Measurements from ENCODE around the gene MAGEA8.
"Not testable (repeated sequence)": the region's sequence is repeated elsewhere in the genome, so short reads cannot be mapped to it uniquely, and the experiment has no call there.

The MAGEA8 gene, protein sequence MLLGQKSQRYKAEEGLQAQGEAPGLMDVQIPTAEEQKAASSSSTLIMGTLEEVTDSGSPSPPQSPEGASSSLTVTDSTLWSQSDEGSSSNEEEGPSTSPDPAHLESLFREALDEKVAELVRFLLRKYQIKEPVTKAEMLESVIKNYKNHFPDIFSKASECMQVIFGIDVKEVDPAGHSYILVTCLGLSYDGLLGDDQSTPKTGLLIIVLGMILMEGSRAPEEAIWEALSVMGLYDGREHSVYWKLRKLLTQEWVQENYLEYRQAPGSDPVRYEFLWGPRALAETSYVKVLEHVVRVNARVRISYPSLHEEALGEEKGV

DNA sequence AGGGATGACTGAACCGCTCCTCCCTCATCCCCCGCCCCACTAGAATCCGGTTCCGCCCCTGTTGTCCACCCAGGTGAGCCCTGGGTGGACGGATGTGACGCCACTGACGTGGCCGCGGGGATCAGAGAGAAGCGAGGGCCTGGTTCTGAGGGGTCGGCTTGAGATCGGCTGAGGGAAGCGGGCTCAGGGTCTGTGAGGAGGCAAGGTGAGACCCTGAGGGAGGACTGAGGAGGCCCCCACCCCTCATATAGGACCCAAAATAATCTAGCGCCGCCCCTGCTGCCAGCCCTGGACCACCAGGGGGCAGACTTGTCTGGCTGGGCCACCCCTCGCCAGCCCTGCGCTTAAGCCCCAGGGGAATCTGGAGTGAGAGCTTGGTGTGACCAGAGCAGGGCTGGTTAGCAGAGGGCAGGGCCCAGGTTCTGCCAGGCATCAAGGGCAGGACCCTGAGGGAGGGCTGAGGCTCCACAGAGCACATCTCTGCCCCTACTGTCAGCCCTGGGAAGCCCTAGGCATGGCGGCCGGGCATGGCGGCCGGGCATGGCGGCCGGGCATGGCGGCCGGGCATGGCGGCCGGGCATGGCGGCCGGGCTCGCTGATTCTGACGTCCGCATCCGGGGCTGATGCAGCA is at the start of gene MAGEA8:
TSS of gene MAGEA8 (plus strand) at position 103 of the 631 bp plus-strand sequence. CDS start 3,090 bp downstream, outside the sequence.
- Histone ChIP-seq H3K9me3 (ENCODE audit: control insufficient read depth, insufficient read depth, low read length) (no peaks in the 10 kb centered on the region), H3K4me1 (ENCODE audit: control insufficient read depth, insufficient read depth, low read length) (no peaks in the 10 kb centered on the region; the same call in 1 of the 2 replicates), H3K4me3 (ENCODE audit: low read length) (no peak within 1 kb of the TSS), H3K27me3 (ENCODE audit: control insufficient read depth, insufficient read depth, low read length) (no peaks in the 10 kb centered on the region), H3K36me3 (ENCODE audit: control insufficient read depth, insufficient read depth, low read length) (no peaks in the 10 kb centered on the region), H3K27ac (ENCODE audit: low read length) (no peak within 1 kb of the TSS)
- WGBS (ENCODE audit: insufficient coverage, insufficient read length), result no CpG with 5 or more reads among the region's 33 CpGs
- no peak for DNase-seq (ENCODE audit: low read depth, low spot score)

DNA sequence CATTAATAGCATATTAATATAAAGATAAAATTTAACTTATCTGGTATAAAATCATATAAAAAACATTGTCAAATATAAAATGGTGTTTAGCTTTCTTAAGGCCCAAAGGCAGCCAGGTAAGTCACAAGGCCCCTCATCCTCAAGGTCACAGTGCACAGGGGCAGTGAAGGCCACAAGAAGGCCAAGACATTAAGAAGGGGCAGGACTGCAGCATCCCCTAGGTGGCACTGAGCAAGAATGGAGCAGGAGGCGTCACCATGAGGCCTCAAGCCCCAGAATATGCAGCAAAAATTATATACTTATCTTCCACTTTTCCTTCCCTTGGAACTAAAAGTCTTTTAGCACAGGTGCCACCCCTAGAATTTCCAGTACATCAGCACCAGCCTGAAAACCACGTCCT is 49.5 kb upstream of the MAGEA8 start:
- Histone ChIP-seq H3K27me3 (ENCODE audit: control insufficient read depth, insufficient read depth, low read length) (no peaks in the 10 kb centered on the region), H3K4me1 (ENCODE audit: control insufficient read depth, insufficient read depth, low read length) (no peaks in the 10 kb centered on the region), H3K36me3 (ENCODE audit: control insufficient read depth, insufficient read depth, low read length) (no peaks in the 10 kb centered on the region), H3K9me3 (ENCODE audit: control insufficient read depth, insufficient read depth, low read length) (no peaks in the 10 kb centered on the region), H3K4me3 (ENCODE audit: low read length) (no peak overlapping the region), H3K27ac (ENCODE audit: low read length) (no peak overlapping the region)
- no peak for DNase-seq (ENCODE audit: low read depth, low spot score)
- WGBS (ENCODE audit: insufficient coverage, insufficient read length), result no CpG with 5 or more reads among the region's 2 CpGs

DNA sequence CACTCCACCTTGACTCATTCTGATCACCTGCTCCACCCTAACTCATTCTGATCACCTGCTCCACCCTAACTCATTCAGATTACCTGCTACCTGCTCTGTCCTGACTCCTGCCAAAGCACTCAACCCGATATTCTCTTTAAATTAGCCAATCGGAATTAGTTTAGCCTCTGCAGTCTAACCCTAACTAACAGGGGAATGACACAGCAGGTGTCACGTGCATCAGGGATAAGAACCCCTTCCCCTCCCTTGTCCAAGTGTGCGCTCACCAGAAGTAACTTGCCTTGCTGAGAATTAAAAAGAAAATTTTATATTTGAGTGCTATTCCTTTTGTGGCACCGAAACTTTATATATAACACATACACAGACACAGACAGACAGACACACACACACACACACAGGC is 44.3 kb upstream of the MAGEA8 start:
- H3K4me1 ChIP-seq (ENCODE audit: control insufficient read depth, insufficient read depth, low read length); DNase-seq (ENCODE audit: low read depth, low spot score); H3K4me3 ChIP-seq (ENCODE audit: low read length); H3K36me3 ChIP-seq (ENCODE audit: control insufficient read depth, insufficient read depth, low read length); H3K27ac ChIP-seq (ENCODE audit: low read length); H3K27me3 ChIP-seq (ENCODE audit: control insufficient read depth, insufficient read depth, low read length); H3K9me3 ChIP-seq (ENCODE audit: control insufficient read depth, insufficient read depth, low read length): not testable (repeated sequence)
- no CpG with 5 or more reads among the region's 5 CpGs for WGBS (ENCODE audit: insufficient coverage, insufficient read length)

DNA sequence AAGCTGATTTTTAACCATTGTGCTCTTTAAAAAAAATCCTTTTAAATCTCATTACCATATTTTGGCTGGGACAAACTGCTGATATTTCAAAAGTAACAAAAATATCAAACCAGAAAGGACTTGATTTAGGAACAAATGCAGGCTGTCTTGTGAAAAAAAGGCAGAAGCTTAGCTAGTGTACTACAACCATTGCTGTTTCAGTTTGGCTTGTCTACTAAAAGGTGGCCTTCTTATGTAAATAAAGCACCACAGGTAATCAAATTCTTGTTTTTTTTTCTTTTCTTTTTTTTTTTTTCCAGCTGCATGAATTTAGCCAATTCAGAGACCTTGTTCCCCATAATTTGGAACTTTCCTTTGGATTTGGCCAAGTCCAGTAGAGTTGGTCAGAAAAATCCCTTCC is 43.8 kb upstream of the MAGEA8 start:
- Histone ChIP-seq H3K4me1 (ENCODE audit: control insufficient read depth, insufficient read depth, low read length) (no peaks in the 10 kb centered on the region), H3K27me3 (ENCODE audit: control insufficient read depth, insufficient read depth, low read length) (no peaks in the 10 kb centered on the region), H3K27ac (ENCODE audit: low read length) (no peak overlapping the region), H3K4me3 (ENCODE audit: low read length) (no peak overlapping the region), H3K36me3 (ENCODE audit: control insufficient read depth, insufficient read depth, low read length) (no peaks in the 10 kb centered on the region), H3K9me3 (ENCODE audit: control insufficient read depth, insufficient read depth, low read length) (no peaks in the 10 kb centered on the region)
- DNase-seq (ENCODE audit: low read depth, low spot score), result no peak

DNA sequence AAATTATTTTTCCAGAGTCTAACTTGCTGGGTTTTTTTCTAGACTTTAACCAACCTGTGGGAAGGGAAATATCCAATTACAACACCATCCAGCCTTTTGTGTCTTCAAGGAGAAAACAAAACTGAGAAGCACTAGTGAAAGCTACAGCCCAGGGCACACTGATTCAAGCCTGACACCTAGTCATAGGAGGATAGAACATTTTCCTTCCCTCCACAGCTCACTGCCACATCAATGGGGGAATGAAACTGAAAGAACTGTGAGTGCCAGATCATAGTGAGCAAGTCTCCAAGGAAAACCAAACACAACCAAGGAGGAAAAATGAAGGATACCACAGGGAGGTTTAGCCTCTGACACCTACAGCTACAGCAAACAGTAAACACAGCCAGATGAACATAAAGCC is 43.3 kb upstream of the MAGEA8 start:
- Histone ChIP-seq H3K4me3 (ENCODE audit: low read length) (no peak overlapping the region), H3K27ac (ENCODE audit: low read length) (no peak overlapping the region), H3K9me3 (ENCODE audit: control insufficient read depth, insufficient read depth, low read length) (no peaks in the 10 kb centered on the region), H3K36me3 (ENCODE audit: control insufficient read depth, insufficient read depth, low read length) (no peaks in the 10 kb centered on the region), H3K27me3 (ENCODE audit: control insufficient read depth, insufficient read depth, low read length) (no peaks in the 10 kb centered on the region), H3K4me1 (ENCODE audit: control insufficient read depth, insufficient read depth, low read length) (no peaks in the 10 kb centered on the region)
- no peak for DNase-seq (ENCODE audit: low read depth, low spot score)

DNA sequence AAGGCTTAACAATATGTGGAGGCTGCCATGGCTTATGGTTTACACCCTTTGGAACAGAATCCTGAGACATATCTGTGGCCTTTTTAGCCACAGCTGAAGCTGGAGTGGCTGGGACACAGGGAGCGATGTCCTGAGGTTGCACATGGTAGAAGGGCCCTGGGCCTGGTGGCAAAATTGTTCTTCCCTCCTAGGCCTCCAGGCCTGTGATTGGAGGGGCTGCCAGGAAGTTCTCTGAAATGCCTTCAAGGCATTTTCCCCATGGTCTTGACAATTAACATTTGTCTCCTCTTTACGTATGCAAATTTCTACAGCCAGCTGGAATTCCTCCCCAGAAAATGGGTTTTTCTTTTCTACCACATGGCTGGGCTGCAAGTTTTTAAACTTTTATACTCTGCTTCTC is 39.1 kb upstream of the MAGEA8 start:
- Histone ChIP-seq H3K4me1 (ENCODE audit: control insufficient read depth, insufficient read depth, low read length) (no peaks in the 10 kb centered on the region), H3K4me3 (ENCODE audit: low read length) (no peak overlapping the region), H3K9me3 (ENCODE audit: control insufficient read depth, insufficient read depth, low read length) (no peaks in the 10 kb centered on the region), H3K27ac (ENCODE audit: low read length) (no peak overlapping the region), H3K36me3 (ENCODE audit: control insufficient read depth, insufficient read depth, low read length) (no peaks in the 10 kb centered on the region), H3K27me3 (ENCODE audit: control insufficient read depth, insufficient read depth, low read length) (no peaks in the 10 kb centered on the region)
- no CpG with 5 or more reads among the region's 2 CpGs for WGBS (ENCODE audit: insufficient coverage, insufficient read length)
- no peak for DNase-seq (ENCODE audit: low read depth, low spot score)

DNA sequence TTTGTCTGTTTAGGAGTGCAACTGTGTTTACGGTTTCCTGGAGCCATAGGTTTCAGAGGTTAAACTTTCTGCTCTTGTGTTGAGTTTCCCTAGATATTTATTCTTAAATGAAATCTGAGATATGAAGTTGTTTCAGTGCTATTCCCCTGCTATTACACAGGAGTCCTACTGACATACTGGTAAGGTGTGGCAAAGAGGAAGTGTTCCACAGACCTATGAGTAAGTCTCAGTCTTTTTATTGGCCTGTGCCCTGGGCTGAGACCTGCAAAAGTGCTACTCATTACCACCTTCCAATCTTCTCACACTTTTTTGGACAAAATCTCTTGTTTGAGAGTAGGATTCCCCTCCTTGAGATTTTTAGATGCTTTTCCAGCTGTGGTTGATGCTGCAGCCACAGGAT is 35.6 kb upstream of the MAGEA8 start:
- no peak for DNase-seq (ENCODE audit: low read depth, low spot score)
- Histone ChIP-seq H3K27ac (ENCODE audit: low read length) (no peak overlapping the region), H3K4me3 (ENCODE audit: low read length) (no peak overlapping the region), H3K36me3 (ENCODE audit: control insufficient read depth, insufficient read depth, low read length) (no peaks in the 10 kb centered on the region), H3K9me3 (ENCODE audit: control insufficient read depth, insufficient read depth, low read length) (no peaks in the 10 kb centered on the region), H3K27me3 (ENCODE audit: control insufficient read depth, insufficient read depth, low read length) (no peaks in the 10 kb centered on the region), H3K4me1 (ENCODE audit: control insufficient read depth, insufficient read depth, low read length) (no peaks in the 10 kb centered on the region)
- no CpG with 5 or more reads among the region's 1 CpG for WGBS (ENCODE audit: insufficient coverage, insufficient read length)

DNA sequence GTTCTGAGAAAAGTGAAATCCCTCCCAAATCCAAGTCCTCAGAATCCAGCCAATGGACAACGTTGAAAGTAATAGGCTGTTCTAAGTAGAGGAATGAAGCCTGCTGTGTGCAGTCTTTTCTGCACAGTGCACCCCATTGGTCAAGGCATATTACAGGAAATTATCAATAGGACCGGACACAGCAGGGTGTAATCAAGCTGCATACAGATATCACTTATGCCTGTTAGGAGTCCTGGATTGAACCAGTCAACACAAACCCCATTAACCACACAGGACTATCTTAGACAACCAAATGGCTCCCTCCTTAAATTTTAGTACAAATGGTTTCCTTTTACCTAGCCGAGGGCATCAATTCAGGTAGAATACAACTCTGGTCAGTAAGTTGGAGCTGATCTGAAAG is 34.2 kb upstream of the MAGEA8 start:
- no peaks in the 10 kb centered on the region for H3K9me3 ChIP-seq (ENCODE audit: control insufficient read depth, insufficient read depth, low read length)

DNA sequence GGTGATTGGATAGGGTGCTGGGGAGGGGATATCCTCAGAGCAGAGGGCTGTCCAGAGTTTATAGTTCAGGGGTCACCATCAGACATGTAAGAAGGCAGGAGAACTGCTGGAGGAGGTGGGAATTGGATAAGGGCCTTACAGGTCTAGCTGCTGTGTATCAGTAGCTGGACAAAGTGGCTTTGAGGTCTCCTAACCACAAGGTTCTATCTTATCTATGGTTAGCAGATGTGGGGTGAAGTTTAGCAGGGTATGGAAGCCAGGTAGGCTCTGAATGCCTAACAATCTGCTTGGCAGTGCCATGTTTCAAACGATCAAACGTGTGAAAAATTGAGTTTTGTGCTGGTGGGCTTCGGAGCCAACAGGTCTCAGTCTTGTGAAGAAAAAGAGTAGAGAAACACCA is 32.1 kb upstream of the MAGEA8 start:
- no peaks in the 10 kb centered on the region for H3K27me3 ChIP-seq (ENCODE audit: control insufficient read depth, insufficient read depth, low read length)
- no peaks in the 10 kb centered on the region for H3K36me3 ChIP-seq (ENCODE audit: control insufficient read depth, insufficient read depth, low read length)
- no peaks in the 10 kb centered on the region for H3K4me1 ChIP-seq (ENCODE audit: control insufficient read depth, insufficient read depth, low read length)
- no CpG with 5 or more reads among the region's 3 CpGs for WGBS (ENCODE audit: insufficient coverage, insufficient read length)
- DNase-seq (ENCODE audit: low read depth, low spot score), result no peak
- no peak overlapping the region for H3K27ac ChIP-seq (ENCODE audit: low read length)
- no peak overlapping the region for H3K4me3 ChIP-seq (ENCODE audit: low read length)
- no peaks in the 10 kb centered on the region for H3K9me3 ChIP-seq (ENCODE audit: control insufficient read depth, insufficient read depth, low read length)

More for the DNA sequence above, 34.2 kb upstream of the MAGEA8 start:
- H3K27ac ChIP-seq (ENCODE audit: low read length), result no peak overlapping the region
- no peak overlapping the region for H3K4me3 ChIP-seq (ENCODE audit: low read length)
- H3K4me1 ChIP-seq (ENCODE audit: control insufficient read depth, insufficient read depth, low read length), result no peaks in the 10 kb centered on the region
- DNase-seq (ENCODE audit: low read depth, low spot score), result no peak
- H3K27me3 ChIP-seq (ENCODE audit: control insufficient read depth, insufficient read depth, low read length), result no peaks in the 10 kb centered on the region
- H3K36me3 ChIP-seq (ENCODE audit: control insufficient read depth, insufficient read depth, low read length), result no peaks in the 10 kb centered on the region
- no CpG with 5 or more reads among the region's 3 CpGs for WGBS (ENCODE audit: insufficient coverage, insufficient read length)

DNA sequence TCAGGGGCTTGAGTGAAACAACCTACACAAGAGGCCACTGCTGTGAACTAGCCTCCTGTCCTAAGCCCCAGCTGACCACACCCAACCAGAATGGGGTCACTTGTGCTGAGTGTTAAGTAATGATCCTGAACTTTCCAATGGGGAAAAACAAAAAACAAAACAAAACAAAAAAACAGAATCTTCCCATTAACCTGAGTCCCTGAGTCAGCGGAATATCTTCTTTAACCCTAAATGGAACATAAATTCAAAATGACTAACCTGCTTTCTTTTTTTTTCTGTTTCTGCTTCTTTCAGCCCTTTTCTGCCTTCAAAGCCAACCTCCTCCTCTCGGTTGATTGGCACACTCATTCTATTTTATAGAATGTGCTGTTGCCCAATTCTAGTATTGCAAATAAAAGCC is 31.2 kb upstream of the MAGEA8 start:
- Histone ChIP-seq H3K9me3 (ENCODE audit: control insufficient read depth, insufficient read depth, low read length) (no peaks in the 10 kb centered on the region), H3K4me3 (ENCODE audit: low read length) (no peak overlapping the region), H3K27ac (ENCODE audit: low read length) (no peak overlapping the region), H3K36me3 (ENCODE audit: control insufficient read depth, insufficient read depth, low read length) (no peaks in the 10 kb centered on the region), H3K27me3 (ENCODE audit: control insufficient read depth, insufficient read depth, low read length) (no peaks in the 10 kb centered on the region), H3K4me1 (ENCODE audit: control insufficient read depth, insufficient read depth, low read length) (no peaks in the 10 kb centered on the region)
- WGBS (ENCODE audit: insufficient coverage, insufficient read length), result no CpG with 5 or more reads among the region's 2 CpGs
- DNase-seq (ENCODE audit: low read depth, low spot score), result no peak

DNA sequence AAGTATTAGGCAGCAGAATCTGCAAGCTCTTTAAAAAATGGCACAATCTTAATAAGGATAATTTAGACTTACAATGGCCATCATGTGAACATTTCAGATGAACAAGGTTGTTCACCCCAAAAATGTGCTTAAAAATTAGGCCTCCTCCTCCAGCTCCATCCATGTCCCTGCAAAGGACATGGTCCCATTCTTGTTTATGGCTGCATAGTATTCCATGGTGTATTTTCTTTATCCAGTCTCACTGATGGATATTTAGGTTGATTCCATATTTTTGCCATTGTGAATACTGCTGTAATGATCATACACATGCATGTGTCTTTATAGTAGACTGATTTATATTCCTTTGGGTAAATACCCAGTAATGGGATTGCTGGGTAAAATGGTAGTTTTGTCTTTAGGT is 29.1 kb upstream of the MAGEA8 start:
- no peak overlapping the region for H3K27ac ChIP-seq (ENCODE audit: low read length)
- H3K36me3 ChIP-seq (ENCODE audit: control insufficient read depth, insufficient read depth, low read length), result no peaks in the 10 kb centered on the region
- no peak overlapping the region for H3K4me3 ChIP-seq (ENCODE audit: low read length)
- no peaks in the 10 kb centered on the region for H3K4me1 ChIP-seq (ENCODE audit: control insufficient read depth, insufficient read depth, low read length)
- DNase-seq (ENCODE audit: low read depth, low spot score), result no peak
- no peaks in the 10 kb centered on the region for H3K9me3 ChIP-seq (ENCODE audit: control insufficient read depth, insufficient read depth, low read length)
- H3K27me3 ChIP-seq (ENCODE audit: control insufficient read depth, insufficient read depth, low read length), result no peaks in the 10 kb centered on the region

All from iPS DF 6.9 (cell line).